SK-N-MC (cell line): ENCODE measurements around the gene RXFP4.

Source experiments
- DNase-seq: peaks from one replicate; pipeline ENCODE4 v3.0.0-alpha.2; 2011; ENCODE audit warnings: low read depth, low spot score
- H3K27ac ChIP-seq: fragments of 200-600 bp; sonication (generic); 2 replicates; pipeline ENCODE4 v1.5.1; 2016; ENCODE audit warnings: mixed run types
- H3K36me3 ChIP-seq: fragments of 200-600 bp; sonication (generic); 2 replicates; pipeline ENCODE4 v1.6.1; 2017; ENCODE audit warnings: antibody characterized with exemption, low read length, mixed read lengths; ENCODE audit not compliant: insufficient read depth
- H3K4me3 ChIP-seq: fragments of 200-600 bp; sonication (generic); 2 replicates; pipeline ENCODE4 v1.5.1; 2016
- H3K9ac ChIP-seq: fragments of 200-600 bp; sonication (generic); 2 replicates; pipeline ENCODE4 v1.8.0; 2017; ENCODE audit warnings: mixed run types, mixed read lengths; ENCODE audit not compliant: insufficient read length
- H3K9me3 ChIP-seq: fragments of 200-600 bp; sonication (generic); 2 replicates; pipeline ENCODE4 v1.6.1; 2017; ENCODE audit warnings: low read depth, mild to moderate bottlenecking, antibody characterized with exemption, low read length, moderate library complexity, mixed read lengths
- EZH2 ChIP-seq: fragments of 200-600 bp; sonication (generic); IDR thresholded peaks from one replicate; pipeline ENCODE4 v1.6.1; 2017; ENCODE audit warnings: antibody characterized with exemption
- FOXP2 ChIP-seq: optimal IDR thresholded peaks from 2 replicates; pipeline ENCODE3; 2011; ENCODE audit warnings: mild to moderate bottlenecking, moderate library complexity; ENCODE audit not compliant: insufficient read depth; ENCODE audit errors: extremely low read length, control extremely low read depth
- POLR2AphosphoS5 ChIP-seq: IDR thresholded peaks from 2 replicates; pipeline ENCODE4 v1.6.1; 2012; ENCODE audit warnings: mild to moderate bottlenecking, low read depth, low read length, borderline replicate concordance

Gene RXFP4

DNA sequence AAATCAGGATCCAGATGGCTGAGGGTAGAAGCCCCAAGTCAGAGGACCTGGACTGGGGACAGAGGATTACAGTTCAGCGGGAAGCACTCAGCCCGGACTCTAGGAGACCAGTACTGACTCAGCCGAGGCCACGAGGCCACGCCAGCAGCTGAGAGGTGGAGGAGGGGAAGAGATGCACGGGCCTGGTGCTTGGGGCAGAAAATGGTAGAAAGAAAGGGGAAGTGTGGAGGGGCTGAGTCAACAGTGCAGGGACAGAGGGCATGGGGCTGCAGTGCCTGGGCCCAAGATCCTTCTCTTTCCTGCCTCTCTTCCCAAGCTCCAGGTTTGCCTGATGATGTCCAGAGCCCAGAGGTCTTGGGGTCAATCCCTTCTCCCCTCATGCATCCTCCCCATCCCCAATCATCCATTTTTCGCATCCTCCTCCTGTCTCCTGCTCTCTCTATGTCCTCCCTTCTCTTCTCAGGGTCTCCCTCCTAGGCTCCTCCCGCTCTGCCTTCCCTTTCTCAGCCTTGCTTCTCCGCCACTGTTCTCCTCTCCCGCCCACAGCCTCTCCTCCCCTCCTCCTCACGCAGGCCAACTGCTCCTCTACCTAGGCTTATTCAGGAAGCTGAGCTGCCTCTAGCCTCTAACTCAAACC, 29.2 kb downstream of the RXFP4 start:
- no peaks in the 10 kb centered on the region for H3K9me3 ChIP-seq
- no peak overlapping the region for H3K9ac ChIP-seq
- H3K27ac ChIP-seq: no peak overlapping the region
- TF ChIP-seq POLR2AphosphoS5 (no peak), EZH2 (no peak), FOXP2 (no peak)
- no peak overlapping the region for H3K4me3 ChIP-seq
- DNase-seq: no peak
- H3K36me3 ChIP-seq: peaks cover 88% of the 10 kb centered on the region

DNA sequence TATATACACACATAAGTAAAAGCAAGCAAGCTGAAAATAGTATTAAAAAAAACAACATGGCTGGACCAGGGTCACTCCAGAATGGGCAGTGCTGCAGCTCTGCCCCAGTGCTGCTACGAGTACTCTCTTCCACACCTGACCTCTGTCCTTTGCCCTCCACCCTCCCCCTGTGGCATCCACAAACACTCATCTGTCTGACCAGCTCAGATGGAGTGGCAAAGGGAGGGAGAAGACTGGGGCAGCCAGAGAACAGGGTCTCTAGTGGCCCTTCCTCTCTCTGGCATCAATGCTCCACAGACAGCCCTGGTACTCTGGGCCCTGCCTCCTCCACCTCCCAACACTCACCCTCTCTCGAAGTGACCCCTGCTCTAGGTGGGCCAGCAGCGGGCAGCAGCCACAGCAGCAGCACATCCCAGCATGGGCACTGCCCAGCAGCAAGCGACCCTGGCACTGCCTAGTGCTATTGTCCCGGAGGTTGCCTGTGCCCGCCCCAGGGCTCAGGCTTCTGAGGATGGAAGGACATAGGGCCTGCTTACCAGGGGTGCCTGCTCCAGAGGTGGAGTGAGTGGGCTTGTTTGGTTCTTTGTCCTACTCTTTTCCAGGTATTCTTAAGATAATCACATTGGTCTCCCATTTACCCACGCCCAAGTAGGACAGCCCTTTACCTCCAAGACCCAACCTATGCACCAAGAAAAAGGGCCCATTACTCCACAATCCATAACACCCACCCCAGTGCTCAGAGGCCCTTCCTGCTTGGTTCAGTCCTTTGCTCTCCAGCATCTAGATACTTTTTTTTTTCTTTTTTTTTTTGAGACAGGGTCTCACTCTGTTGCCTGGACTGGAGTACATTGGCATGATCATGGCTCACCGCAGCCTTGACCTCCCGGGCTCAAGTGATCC, 30.7 kb downstream of the RXFP4 start:
- Histone ChIP-seq H3K36me3 (peaks cover 73% of the 10 kb centered on the region), H3K27ac (no peak overlapping the region), H3K9ac (no peak overlapping the region), H3K9me3 (no peaks in the 10 kb centered on the region), H3K4me3 (no peak overlapping the region)
- no peak for DNase-seq
- TF ChIP-seq POLR2AphosphoS5: no peak
- TF ChIP-seq FOXP2: no peak
- no peak for TF ChIP-seq EZH2

DNA sequence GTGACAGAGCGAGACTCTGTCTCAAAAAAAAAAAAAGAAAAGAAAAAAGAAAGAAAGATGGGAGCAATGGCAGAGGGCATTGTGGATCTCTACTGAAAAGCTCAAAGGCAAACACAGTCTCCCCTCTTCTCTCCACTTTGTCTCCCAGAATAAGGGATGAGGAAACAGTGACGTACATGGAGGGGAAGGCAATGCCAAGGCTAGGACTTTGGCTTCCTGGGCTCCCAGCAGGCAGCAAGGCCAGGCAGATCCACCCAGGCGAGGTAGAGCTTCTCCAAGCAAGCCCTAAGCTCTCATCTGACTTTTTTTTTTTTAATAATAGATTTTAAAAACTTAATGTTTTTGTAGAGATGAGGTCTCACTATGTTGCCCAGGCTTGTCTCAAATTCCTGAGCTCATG, 32.3 kb downstream of the RXFP4 start:
- no peak for TF ChIP-seq EZH2
- TF ChIP-seq FOXP2: no peak
- TF ChIP-seq POLR2AphosphoS5: no peak
- peaks cover 58% of the 10 kb centered on the region for H3K36me3 ChIP-seq
- H3K9ac ChIP-seq: no peak overlapping the region
- DNase-seq: no peak
- no peak overlapping the region for H3K27ac ChIP-seq
- no peak overlapping the region for H3K4me3 ChIP-seq
- no peaks in the 10 kb centered on the region for H3K9me3 ChIP-seq

DNA sequence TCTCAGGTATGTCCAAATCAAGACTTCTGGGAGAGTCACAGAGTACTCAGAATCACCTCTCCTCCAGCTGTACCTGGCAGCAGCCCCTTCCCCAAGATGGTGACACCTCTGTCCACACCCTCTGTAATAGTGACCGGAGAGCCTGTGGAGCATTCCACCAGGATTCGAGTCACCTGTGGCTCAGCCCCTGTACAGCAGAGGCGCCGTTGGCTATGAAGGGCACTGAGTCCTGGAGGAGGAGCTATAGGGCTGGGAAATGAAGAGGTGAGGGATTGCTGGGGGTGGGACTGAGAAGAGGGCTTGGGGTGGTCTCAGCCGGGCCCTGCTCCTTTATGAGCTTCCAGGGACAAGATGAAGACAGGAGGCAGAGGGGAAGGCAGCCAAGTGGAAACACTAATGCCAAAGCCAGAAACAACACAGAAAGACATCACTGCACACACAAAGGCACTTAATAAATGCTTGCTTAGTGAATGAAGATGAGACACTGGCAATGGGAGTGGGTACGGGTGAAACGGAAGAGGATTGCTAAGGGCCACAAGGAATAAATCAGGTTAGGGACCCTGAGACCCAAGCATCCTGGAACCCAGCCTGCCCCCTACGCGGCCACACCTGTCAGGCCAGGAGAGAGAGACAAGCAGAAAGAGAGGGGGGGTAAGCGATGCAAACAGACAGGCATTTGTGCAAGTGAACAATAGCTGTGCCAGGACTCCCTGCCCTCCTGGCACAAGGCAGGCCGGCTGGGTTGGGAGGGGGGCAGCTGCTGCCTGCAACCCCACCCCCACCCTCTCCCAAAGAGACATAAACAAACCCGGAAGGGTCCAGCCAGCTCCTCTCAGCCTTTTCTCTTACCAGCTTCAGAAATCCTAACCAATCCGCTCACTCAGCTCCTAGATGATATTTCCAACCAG, 33.0 kb downstream of the RXFP4 start:
- Histone ChIP-seq H3K9me3 (no peaks in the 10 kb centered on the region), H3K36me3 (peaks cover 50% of the 10 kb centered on the region), H3K27ac (0 out of 2 replicates have a peak overlapping the region, but pooled peaks have one; percentile 7), H3K4me3 (peak overlapping the region; percentile 93), H3K9ac (no peak overlapping the region)
- TF ChIP-seq FOXP2 (no peak), POLR2AphosphoS5 (no peak), EZH2 (no peak)
- DNase-seq: no peak

DNA sequence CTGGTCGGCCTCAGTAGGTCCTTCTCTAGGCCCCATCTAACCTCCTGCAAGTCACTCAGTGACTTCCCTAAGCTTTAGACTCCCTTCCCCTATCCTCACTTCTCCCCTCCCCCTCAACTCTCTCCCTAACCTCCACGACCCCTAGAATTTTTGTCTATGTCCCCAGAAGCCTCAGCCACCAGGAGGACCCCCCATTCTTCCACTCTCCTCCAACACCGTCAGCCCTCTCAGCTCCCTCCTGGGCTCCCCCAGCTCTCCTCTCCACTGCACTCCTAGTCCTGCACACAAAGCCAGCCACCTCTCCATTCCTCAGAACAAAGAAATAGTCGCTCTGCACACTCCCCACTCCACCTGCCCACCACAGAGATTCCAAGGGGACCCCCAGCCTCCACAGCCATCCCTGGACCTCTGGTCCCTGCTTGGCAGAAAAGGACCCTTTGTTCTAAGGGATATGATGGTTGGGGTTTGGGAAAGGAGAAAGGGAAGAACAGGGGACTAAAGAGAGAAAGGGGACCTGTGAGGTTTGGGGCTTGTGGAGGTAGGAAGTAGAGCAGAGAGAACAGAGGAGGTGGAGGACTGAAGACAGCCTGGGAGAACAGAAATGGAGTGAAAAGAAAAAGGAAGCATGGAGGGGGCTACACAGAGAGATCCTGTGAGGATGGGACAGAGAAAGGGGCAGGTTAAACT, 34.1 kb downstream of the RXFP4 start:
- peak overlapping the region; percentile 7; the same call in 1 of the 2 replicates for H3K27ac ChIP-seq

DNA sequence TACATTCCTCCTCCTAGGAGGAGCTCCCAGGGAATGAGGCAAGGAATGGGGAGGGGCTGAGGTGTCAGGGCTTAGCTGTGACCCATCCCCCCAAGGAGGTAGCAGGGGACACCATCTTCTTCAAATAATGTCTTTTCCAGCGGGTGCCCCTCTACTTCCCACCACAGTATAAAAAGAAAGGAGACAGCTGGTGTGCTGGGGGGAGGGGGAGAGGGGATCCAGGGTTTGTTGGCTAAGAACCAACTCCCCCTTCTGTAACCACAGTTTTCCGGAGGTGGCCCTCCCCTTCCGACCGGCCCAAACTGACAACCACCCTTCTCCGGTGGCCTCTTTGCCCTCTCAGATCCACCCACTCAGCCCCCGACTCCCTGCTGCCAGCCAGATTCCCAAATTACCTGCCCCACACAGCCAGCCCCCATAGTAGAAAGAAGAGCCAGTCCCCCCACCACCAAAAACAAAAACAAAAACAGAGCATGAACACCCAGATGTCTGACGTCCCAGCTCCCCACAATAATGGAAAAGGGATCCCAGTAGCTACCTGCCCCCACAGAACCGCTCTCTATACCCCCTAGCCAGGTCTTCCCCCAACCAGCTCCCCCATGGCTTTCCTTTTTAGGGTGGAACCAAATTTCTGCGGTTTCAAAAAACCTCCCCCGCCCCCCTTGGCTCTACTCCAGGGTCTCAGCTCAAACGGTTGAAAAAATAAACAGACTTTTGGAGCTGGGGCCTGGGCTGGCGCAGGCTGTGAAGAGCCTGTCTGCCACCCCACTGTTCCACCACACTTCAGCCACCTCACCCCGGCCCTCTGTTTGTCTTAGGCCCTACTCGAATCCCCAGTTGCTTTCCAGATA, 34.8 kb downstream of the RXFP4 start:
- H3K27ac ChIP-seq: peak overlapping the region; percentile 89
- peaks cover 37% of the 10 kb centered on the region for H3K36me3 ChIP-seq
- H3K9me3 ChIP-seq: no peaks in the 10 kb centered on the region
- peak; percentile 57 for DNase-seq
- TF ChIP-seq EZH2 (no peak), POLR2AphosphoS5 (no peak), FOXP2 (peak; percentile 5)
- H3K9ac ChIP-seq: peak overlapping the region; percentile 92
- H3K4me3 ChIP-seq: peak overlapping the region; percentile 93

More for the DNA sequence above, 34.1 kb downstream of the RXFP4 start:
- no peaks in the 10 kb centered on the region for H3K9me3 ChIP-seq
- peak overlapping the region; percentile 27 for H3K9ac ChIP-seq
- TF ChIP-seq POLR2AphosphoS5 (no peak), FOXP2 (no peak), EZH2 (no peak)
- peaks cover 40% of the 10 kb centered on the region for H3K36me3 ChIP-seq
- peak overlapping the region; percentile 93 for H3K4me3 ChIP-seq
- no peak for DNase-seq
